HepG2 (cell line): ENCODE data around the gene ZNF829. TPM values are rescaled to one million over a fixed set of nuclear protein-coding genes. Genes with fewer than 3 reads are reported as not detected.

ENCODE experiments used
- AGO1 ChIP-seq: fragments of 200-400 bp; formaldehyde crosslinking; IDR thresholded peaks from 2 replicates; pipeline ENCODE4 v1.6.1; 2017; ENCODE audit warnings: mild to moderate bottlenecking, low read depth, low read length, moderate library complexity; ENCODE audit not compliant: poor library complexity, severe bottlenecking
- BHLHE40 ChIP-seq: IDR thresholded peaks from 2 replicates; pipeline ENCODE4 v1.6.1; 2011; ENCODE audit warnings: low read length, improper control_type of control experiment
- CREB1 ChIP-seq, 2 experiments: fragments of 450-650 bp in 1 of 2; IDR thresholded peaks; 2 replicates each; pipeline ENCODE4 v1.6.1; 2016 to 2017; ENCODE audit warnings: control low read depth in 1 of 2, mild to moderate bottlenecking in 1 of 2, missing compliant biosample characterization in 1 of 2, missing genetic modification characterization in 1 of 2
- DBP ChIP-seq: sonication (generic); formaldehyde crosslinking; IDR thresholded peaks from 2 replicates; pipeline ENCODE4 v1.4.0; 2020; ENCODE audit warnings: missing genetic modification reagents; ENCODE audit errors: not compliant biosample characterization
- HDAC1 ChIP-seq: sonication (generic); formaldehyde crosslinking; IDR thresholded peaks from 2 replicates; pipeline ENCODE4 v1.5.1; 2020; ENCODE audit warnings: mild to moderate bottlenecking, missing genetic modification reagents
- HOXA3 ChIP-seq: sonication (generic); formaldehyde crosslinking; IDR thresholded peaks from 2 replicates; pipeline ENCODE4 v1.5.0; 2020; ENCODE audit warnings: missing genetic modification reagents
- IRX3 ChIP-seq: sonication (generic); formaldehyde crosslinking; IDR thresholded peaks from 2 replicates; pipeline ENCODE4 v1.8.1; 2023; ENCODE audit warnings: mild to moderate bottlenecking, low read depth, missing genetic modification reagents, borderline replicate concordance
- KAT2B ChIP-seq: fragments of 150-350 bp; IDR thresholded peaks from 2 replicates; pipeline ENCODE4 v1.6.1; 2014; ENCODE audit warnings: low read depth, low read length, borderline replicate concordance
- KDM2A ChIP-seq: sonication (generic); formaldehyde crosslinking; IDR thresholded peaks from 2 replicates; pipeline ENCODE4 v1.4.0; 2020; ENCODE audit warnings: low read depth, missing genetic modification reagents, borderline replicate concordance
- NFYB ChIP-seq: sonication (generic); formaldehyde crosslinking; IDR thresholded peaks from 2 replicates; pipeline ENCODE4 v1.4.0; 2020; ENCODE audit warnings: missing genetic modification reagents
- POGZ ChIP-seq: sonication (generic); formaldehyde crosslinking; IDR thresholded peaks from 2 replicates; pipeline ENCODE4 v1.4.0; 2020; ENCODE audit warnings: mild to moderate bottlenecking, missing genetic modification reagents
- RFX5 ChIP-seq: IDR thresholded peaks from 2 replicates; pipeline ENCODE4 v1.6.1; 2011; ENCODE audit warnings: low read depth, low read length, improper control_type of control experiment
- SP2 ChIP-seq: sonication (generic); formaldehyde crosslinking; IDR thresholded peaks from 2 replicates; pipeline ENCODE4 v1.5.1; 2020; ENCODE audit warnings: mild to moderate bottlenecking, missing genetic modification reagents
- SPEN ChIP-seq: sonication (generic); formaldehyde crosslinking; IDR thresholded peaks from 2 replicates; pipeline ENCODE4 v1.5.1; 2020; ENCODE audit warnings: low read depth, mild to moderate bottlenecking, missing genetic modification reagents
- TSC22D2 ChIP-seq: sonication (generic); formaldehyde crosslinking; IDR thresholded peaks from 2 replicates; pipeline ENCODE4 v1.5.1; 2020; ENCODE audit warnings: missing genetic modification reagents, mild to moderate bottlenecking, borderline replicate concordance
- YY1 ChIP-seq: IDR thresholded peaks from 2 replicates; pipeline ENCODE4 v1.6.1; 2011; ENCODE audit warnings: low read length, low read depth, moderate library complexity, mild to moderate bottlenecking; ENCODE audit not compliant: insufficient read depth, insufficient replicate concordance
- ZNF143 ChIP-seq: sonication (generic); formaldehyde crosslinking; IDR thresholded peaks from 2 replicates; pipeline ENCODE4 v1.4.0; 2020; ENCODE audit warnings: missing genetic modification reagents
- ZNF235 ChIP-seq: sonication (generic); formaldehyde crosslinking; IDR thresholded peaks from 2 replicates; pipeline ENCODE4 v1.8.1; 2023; ENCODE audit warnings: mild to moderate bottlenecking, missing genetic modification reagents, borderline replicate concordance
- ZNF333 ChIP-seq: sonication (generic); formaldehyde crosslinking; IDR thresholded peaks from 2 replicates; pipeline ENCODE4 v1.4.0; 2020; ENCODE audit warnings: mild to moderate bottlenecking, missing genetic modification reagents, borderline replicate concordance
- ZNF350 ChIP-seq: sonication (generic); formaldehyde crosslinking; IDR thresholded peaks from 2 replicates; pipeline ENCODE4 v1.4.0; 2020; ENCODE audit warnings: mild to moderate bottlenecking, low read depth, missing genetic modification reagents, borderline replicate concordance
- ZNF501 ChIP-seq: sonication (generic); formaldehyde crosslinking; IDR thresholded peaks from 2 replicates; pipeline ENCODE4 v1.5.1; 2020; ENCODE audit warnings: mild to moderate bottlenecking, moderate library complexity, missing genetic modification reagents
- ZNF557 ChIP-seq: sonication (generic); formaldehyde crosslinking; IDR thresholded peaks from 2 replicates; pipeline ENCODE4 v1.4.0; 2020; ENCODE audit warnings: missing genetic modification reagents
- ZNF574 ChIP-seq: sonication (generic); formaldehyde crosslinking; IDR thresholded peaks from 2 replicates; pipeline ENCODE4 v1.4.0; 2020; ENCODE audit warnings: missing genetic modification reagents
- ZNF704 ChIP-seq: sonication (generic); formaldehyde crosslinking; IDR thresholded peaks from 2 replicates; pipeline ENCODE4 v1.8.1; 2023; ENCODE audit warnings: mild to moderate bottlenecking, inconsistent platforms, moderate library complexity, missing genetic modification reagents, borderline replicate concordance
- ZNF879 ChIP-seq: sonication (generic); formaldehyde crosslinking; IDR thresholded peaks from 2 replicates; pipeline ENCODE4 v1.8.1; 2023; ENCODE audit warnings: missing genetic modification reagents
- polyA plus RNA-seq, 8 experiments: library from polyadenylated mRNA; depleted of rRNA in 3 of 8; stranded (reverse) in 7 of 8; unstranded in 1 of 8; fragments of >200 nt; fragmentation: Illumina TruSeq in 4 of 8; extraction: Trizol in 4 of 8; gene quantifications; 2 replicates each; pipeline versions ENCODE4 v1.2.1 to v1.2.3, GENCODE V29; 2011 to 2016; ENCODE audit warnings: low read depth in 4 of 8, missing spikeins in 1 of 8, mixed read lengths in 1 of 8; ENCODE audit not compliant: insufficient read depth in 1 of 8
- total RNA-seq, 5 experiments: library from RNA; depleted of rRNA; stranded (reverse); fragments of >200 nt; fragmentation: Illumina TruSeq; extraction: Trizol; gene quantifications; 2 replicates each; pipeline ENCODE4 v1.2.3, GENCODE V29; 2016; ENCODE audit warnings: low read depth in 1 of 5

ZNF829 gene
- total and polyA plus RNA-seq, 2 of the 13 experiments (the other 11 are each of a cell fraction or from before 2014, with no cell fraction given): 0.15 to 0.86 TPM

GRCh38 chr19:36915992-36916830 is at the start of gene ZNF829, which contains the start of gene ZNF568 (continued):
- 0 out of 2 replicates have a peak, but pooled peaks have one; percentile 1 for TF ChIP-seq CREB1 (IDR thresholded peaks at IDR 0.05)
- peak; percentile 87 for TF ChIP-seq CREB1 (CRISPR knock-in tag; IDR thresholded peaks at IDR 0.05)
- TF ChIP-seq TSC22D2 (CRISPR knock-in tag): no peak
- no peak for TF ChIP-seq KDM2A (CRISPR knock-in tag)
- TF ChIP-seq NFYB (CRISPR knock-in tag): 0 out of 2 replicates have a peak, but pooled peaks have one; percentile 10
- TF ChIP-seq ZNF557 (CRISPR knock-in tag): no peak
- TF ChIP-seq ZNF501 (CRISPR knock-in tag): 0 out of 2 replicates have a peak, but pooled peaks have one; percentile 35
- no peak for TF ChIP-seq ZNF333 (CRISPR knock-in tag)
- no peak for TF ChIP-seq AGO1
- TF ChIP-seq HOXA3: peak; percentile 26; the same call in 1 of the 2 replicates
- no peak for TF ChIP-seq IRX3 (CRISPR knock-in tag)
- TF ChIP-seq ZNF574 (CRISPR knock-in tag): peak; percentile 68
- TF ChIP-seq ZNF143: peak; percentile 87
- no peak for TF ChIP-seq ZNF704 (CRISPR knock-in tag)
- no peak for TF ChIP-seq DBP (CRISPR knock-in tag)
- TF ChIP-seq HDAC1 (CRISPR knock-in tag): 0 out of 2 replicates have a peak, but pooled peaks have one; percentile 23
- no peak for TF ChIP-seq KAT2B
- TF ChIP-seq POGZ: peak; percentile 70
- no peak for TF ChIP-seq ZNF879 (CRISPR knock-in tag)
- 0 out of 2 replicates have a peak, but pooled peaks have one; percentile 39 for TF ChIP-seq ZNF235 (CRISPR knock-in tag)
- peak; percentile 18; the same call in 1 of the 2 replicates for TF ChIP-seq SPEN (CRISPR knock-in tag)
- TF ChIP-seq SP2 (CRISPR knock-in tag): peak; percentile 27; the same call in 1 of the 2 replicates
- TF ChIP-seq RFX5: no peak
- no peak for TF ChIP-seq BHLHE40
- TF ChIP-seq ZNF350 (CRISPR knock-in tag): no peak
- TF ChIP-seq YY1: no peak
